HCT116 (cell line): Measurements from ENCODE around the gene RAB11A. TPM values are rescaled to one million over a fixed set of nuclear protein-coding genes. Genes with fewer than 3 reads are reported as not detected.

Source experiments
- ATAC-seq: fragments of 200-7000 bp; cut with Tn5 transposase; 2 replicates; pipeline ENCODE4 v1.9.1; 2020; ENCODE audit warnings: mild to moderate bottlenecking, moderate library complexity
- BruUV-seq: library from RNA; stranded (reverse); fragments of 400-500 nt; replicated peaks from 2 replicates; lab custom pipeline; 2021; lab: Mats Ljungman, UMichigan
- CTCF ChIA-PET: fragments of 300-600 bp; sonication (Branson Sonifier 250); formaldehyde crosslinking; loops from one replicate; lab custom pipeline; 2021; ENCODE audit warnings: antibody characterized with exemption; lab: Charles Lee
- POLR2A ChIA-PET: fragments of 300-600, 350-600 bp; sonication (Branson Sonifier 250); formaldehyde crosslinking; loops from one replicate; lab custom pipeline; 2021; ENCODE audit warnings: antibody characterized with exemption; lab: Charles Lee
- RAD21 ChIA-PET, 2 experiments: fragments of 300-600 bp; sonication (Branson Sonifier 250); formaldehyde crosslinking; loops; one replicate each; lab custom pipeline; 2023; ENCODE audit warnings: low total read pairs in 2 of 2; ENCODE audit not compliant: uncharacterized antibody in 2 of 2, unreplicated experiment in 2 of 2, low non-redundant PET in 1 of 2; lab: Charles Lee
- DNase-seq: peaks from one replicate; pipeline ENCODE4 v3.0.0-alpha.2; 2010; ENCODE audit warnings: low read depth, low spot score
- H2AFZ ChIP-seq: fragments of 200-600 bp; shearing (Covaris generic), sonication (generic); 2 replicates; pipeline ENCODE4 v1.6.1; 2017; ENCODE audit warnings: low read depth, mixed run types, mixed read lengths, antibody characterized with exemption, low read length; ENCODE audit not compliant: poor library complexity, severe bottlenecking
- H3K27ac ChIP-seq: 2 replicates; pipeline ENCODE4 v1.5.1; 2012; ENCODE audit warnings: low read depth, low read length
- H3K27me3 ChIP-seq: fragments of 200-600 bp; sonication (generic); 2 replicates; pipeline ENCODE4 v1.6.1; 2016; ENCODE audit warnings: mixed run types, low read length, mixed read lengths; ENCODE audit not compliant: insufficient read depth
- H3K36me3 ChIP-seq, 2 experiments: fragments of 200-500 bp in 1 of 2; fragments of 200-600 bp in 1 of 2; sonication (Bioruptor generic) in 1 of 2; sonication (generic) in 1 of 2; 2 replicates each; pipeline versions ENCODE4 v1.5.1 to v1.6.1; 2014 to 2016; ENCODE audit warnings: low read length in 2 of 2, inconsistent platforms in 1 of 2, mixed read lengths in 1 of 2, mixed run types in 1 of 2; ENCODE audit not compliant: insufficient read depth in 2 of 2, control insufficient read depth in 1 of 2
- H3K4me1 ChIP-seq, 2 experiments: fragments of 200-600 bp in 1 of 2; sonication (generic) in 1 of 2; 2 replicates each; pipeline versions ENCODE4 v1.5.1 to v1.6.1; 2012 to 2017; ENCODE audit warnings: low read length in 2 of 2, inconsistent platforms in 1 of 2, mild to moderate bottlenecking in 1 of 2, mixed read lengths in 1 of 2, mixed run types in 1 of 2, moderate library complexity in 1 of 2; ENCODE audit not compliant: insufficient read depth in 2 of 2, control insufficient read depth in 1 of 2
- H3K4me2 ChIP-seq: fragments of 200-600 bp; sonication (generic); 2 replicates; pipeline ENCODE4 v1.6.1; 2017; ENCODE audit warnings: mixed run types, low read length, mixed read lengths
- H3K4me3 ChIP-seq, 2 experiments: fragments of 200-600 bp in 1 of 2; sonication (generic) in 1 of 2; replicated peaks in 1 of 2; 2 replicates each; pipeline ENCODE4 v1.5.1; 2011 to 2016; ENCODE audit warnings: low read length in 2 of 2, control low read depth in 1 of 2, low read depth in 1 of 2, mild to moderate bottlenecking in 1 of 2, mixed read lengths in 1 of 2, mixed run types in 1 of 2
- H3K79me2 ChIP-seq: fragments of 200-600 bp; sonication (generic); 2 replicates; pipeline ENCODE4 v1.6.1; 2017; ENCODE audit warnings: mild to moderate bottlenecking, mixed run types, low read length, moderate library complexity, mixed read lengths; ENCODE audit not compliant: insufficient read depth
- H3K9ac ChIP-seq: fragments of 200-600 bp; sonication (generic); 2 replicates; pipeline ENCODE4 v1.6.1; 2016; ENCODE audit warnings: low read length, mixed read lengths
- H3K9me2 ChIP-seq: fragments of 200-600 bp; sonication (generic), shearing (Covaris generic); 2 replicates; pipeline ENCODE4 v1.6.1; 2017; ENCODE audit warnings: mixed run types, mild to moderate bottlenecking, moderate library complexity; ENCODE audit not compliant: insufficient read depth
- H3K9me3 ChIP-seq, 2 experiments: fragments of 200-500 bp in 1 of 2; fragments of 200-600 bp in 1 of 2; sonication (Bioruptor generic) in 1 of 2; sonication (generic) in 1 of 2; 2 replicates each; pipeline ENCODE4 v1.6.1; 2014 to 2017; ENCODE audit warnings: low read length in 2 of 2, mixed read lengths in 2 of 2, inconsistent platforms in 1 of 2, low read depth in 1 of 2, mild to moderate bottlenecking in 1 of 2, mixed run types in 1 of 2, moderate library complexity in 1 of 2; ENCODE audit not compliant: control insufficient read depth in 1 of 2, insufficient read depth in 1 of 2
- H4K20me1 ChIP-seq: fragments of 200-600 bp; sonication (generic), shearing (Covaris generic); 2 replicates; pipeline ENCODE4 v1.6.1; 2017; ENCODE audit warnings: mixed run types, mild to moderate bottlenecking, moderate library complexity; ENCODE audit not compliant: insufficient read depth
- ATF3 ChIP-seq: IDR thresholded peaks from 2 replicates; pipeline ENCODE4 v1.6.1; 2012
- CBX3 ChIP-seq: IDR thresholded peaks from 2 replicates; pipeline ENCODE4 v1.6.1; 2012; ENCODE audit warnings: low read depth
- CEBPB ChIP-seq: IDR thresholded peaks from 2 replicates; pipeline ENCODE4 v1.6.1; 2012; ENCODE audit warnings: low read depth
- EGR1 ChIP-seq: IDR thresholded peaks from 2 replicates; pipeline ENCODE4 v1.6.1; 2012; ENCODE audit warnings: low read depth
- EZH2 ChIP-seq: fragments of 200-600 bp; sonication (generic); IDR thresholded peaks from 2 replicates; pipeline ENCODE4 v1.6.1; 2017; ENCODE audit warnings: antibody characterized with exemption, mixed run types
- JUND ChIP-seq: IDR thresholded peaks from 2 replicates; pipeline ENCODE4 v1.6.1; 2012
- MAX ChIP-seq: IDR thresholded peaks from 2 replicates; pipeline ENCODE4 v1.6.1; 2012
- POLR2A ChIP-seq: IDR thresholded peaks from 2 replicates; pipeline ENCODE4 v1.7.0; 2011; ENCODE audit warnings: borderline replicate concordance; ENCODE audit not compliant: insufficient read depth, insufficient read length; ENCODE audit errors: extremely low read depth
- POLR2AphosphoS5 ChIP-seq: IDR thresholded peaks from 2 replicates; pipeline ENCODE4 v1.6.1; 2011; ENCODE audit warnings: mild to moderate bottlenecking, low read depth, low read length, moderate library complexity
- REST ChIP-seq: IDR thresholded peaks from 2 replicates; pipeline ENCODE4 v1.6.1; 2012; ENCODE audit warnings: low read depth
- SP1 ChIP-seq: IDR thresholded peaks from 2 replicates; pipeline ENCODE4 v1.6.1; 2012; ENCODE audit warnings: low read depth
- TCF7L2 ChIP-seq: IDR thresholded peaks from 2 replicates; pipeline ENCODE4 v1.7.0; 2011; ENCODE audit warnings: borderline replicate concordance, inconsistent platforms; ENCODE audit not compliant: insufficient read depth, insufficient read length; ENCODE audit errors: extremely low read depth
- YY1 ChIP-seq: IDR thresholded peaks from 2 replicates; pipeline ENCODE4 v1.6.1; 2011; ENCODE audit warnings: low read length, low read depth, moderate library complexity, mild to moderate bottlenecking; ENCODE audit not compliant: insufficient replicate concordance; ENCODE audit errors: extremely low read depth
- ZNF274 ChIP-seq: fragments of 200-500 bp; sonication (Bioruptor generic); IDR thresholded peaks from 2 replicates; pipeline ENCODE4 v1.6.1; 2014; ENCODE audit warnings: mild to moderate bottlenecking, low read depth, low read length, inconsistent platforms
- intact Hi-C: fragments of 100-400 bp; cut with micrococcal nuclease; formaldehyde crosslinking; loops from 2 replicates; pipeline ENCODE4 v1.10.0; 2022
- total RNA-seq: library from RNA; stranded (reverse); gene quantifications from one replicate; pipeline ENCODE4 v1.2.1, GENCODE V29; 2021; ENCODE audit not compliant: unreplicated experiment

Gene RAB11A
- total RNA-seq, 1 experiment from 2014 or later = 234 TPM

- TF ChIP-seq CBX3 (no peak), POLR2A (no peak), SP1 (no peak), YY1 (no peak), MAX (no peak), CEBPB (no peak), ZNF274 (no peak), REST (no peak), JUND (no peak), ATF3 (no peak), TCF7L2 (no peak), EZH2 (no peak), POLR2AphosphoS5 (no peak), EGR1 (no peak)
- Histone ChIP-seq H3K79me2 (peaks cover 38% of the 10 kb centered on the region), H3K27ac (no peak overlapping the region), H3K9me2 (no peaks in the 10 kb centered on the region), H4K20me1 (peaks cover 7% of the 10 kb centered on the region; the same call in 1 of the 2 replicates), H3K9me3 (no peaks in the 10 kb centered on the region), H3K27me3 (no peaks in the 10 kb centered on the region), H3K4me1 (no peaks in the 10 kb centered on the region), H3K4me2 (no peak overlapping the region), H3K36me3 (peaks cover 42 to 53% of the 10 kb centered on the region in 2 experiments; a peak in 3 of 4 replicates), H2AFZ (no peak overlapping the region), H3K4me3 (no peak overlapping the region), H3K9ac (no peak overlapping the region)
- no TSS peak for BruUV-seq
- POLR2A ChIA-PET = no interaction called here
- ATAC-seq = no peak
- intact Hi-C loops = no loop called here
- RAD21 ChIA-PET = no interaction called here
- no peak for DNase-seq
- CTCF ChIA-PET = no interaction called here
These were observed 15.2 kb downstream of the RAB11A start for GRCh38 chr15:65884511-65884910.
